ENCODE data around the gene PAPPA. TPM values are rescaled to one million over a fixed set of nuclear protein-coding genes. Genes with fewer than 3 reads are reported as not detected.

The PAPPA gene
- total RNA-seq, 1 donor from 2014 or later: 172 TPM

DNA sequence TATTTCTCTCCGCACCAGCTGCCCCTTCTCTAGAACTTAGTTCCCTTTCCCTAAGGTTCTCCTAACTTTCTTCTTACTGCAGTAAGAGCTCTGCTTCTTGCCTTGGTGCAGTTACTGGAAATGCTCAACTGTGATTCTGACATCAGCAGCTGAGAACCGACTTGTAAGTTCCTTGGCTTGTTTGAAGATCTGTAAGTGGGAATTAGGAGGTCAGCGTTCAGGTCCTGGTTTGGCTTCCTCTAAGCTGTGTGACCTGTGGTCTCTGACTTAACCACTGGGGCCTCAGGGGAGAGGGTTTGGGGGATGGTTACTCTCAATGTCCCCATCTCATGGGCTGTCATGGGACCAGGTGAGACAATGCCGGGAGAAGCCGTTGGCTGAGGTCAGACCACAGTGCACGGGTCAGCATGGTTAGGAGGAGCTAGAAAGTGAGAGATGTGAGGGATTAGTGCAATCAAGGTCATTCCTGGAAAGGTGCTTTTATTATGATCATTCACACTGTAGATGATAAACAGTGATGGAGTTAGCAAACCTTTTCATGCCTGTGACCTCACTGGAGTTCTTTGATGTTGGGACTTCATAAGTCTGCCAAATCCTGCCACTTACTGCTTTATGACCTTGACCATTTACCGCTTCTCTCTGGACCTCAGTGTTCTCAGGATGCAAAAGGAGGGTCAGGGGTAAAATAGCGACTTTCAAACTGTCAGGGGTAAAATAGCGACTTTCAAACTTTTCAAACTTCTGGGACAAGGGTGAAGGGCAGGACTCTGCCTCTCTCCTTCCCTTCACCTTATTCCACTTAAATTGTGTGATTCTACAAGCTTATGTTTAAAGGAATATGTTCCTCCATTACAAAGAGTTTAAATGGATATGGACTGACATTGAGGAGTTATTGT lies 7.3 kb downstream of the PAPPA start:
- TF ChIP-seq, protein P1, sequence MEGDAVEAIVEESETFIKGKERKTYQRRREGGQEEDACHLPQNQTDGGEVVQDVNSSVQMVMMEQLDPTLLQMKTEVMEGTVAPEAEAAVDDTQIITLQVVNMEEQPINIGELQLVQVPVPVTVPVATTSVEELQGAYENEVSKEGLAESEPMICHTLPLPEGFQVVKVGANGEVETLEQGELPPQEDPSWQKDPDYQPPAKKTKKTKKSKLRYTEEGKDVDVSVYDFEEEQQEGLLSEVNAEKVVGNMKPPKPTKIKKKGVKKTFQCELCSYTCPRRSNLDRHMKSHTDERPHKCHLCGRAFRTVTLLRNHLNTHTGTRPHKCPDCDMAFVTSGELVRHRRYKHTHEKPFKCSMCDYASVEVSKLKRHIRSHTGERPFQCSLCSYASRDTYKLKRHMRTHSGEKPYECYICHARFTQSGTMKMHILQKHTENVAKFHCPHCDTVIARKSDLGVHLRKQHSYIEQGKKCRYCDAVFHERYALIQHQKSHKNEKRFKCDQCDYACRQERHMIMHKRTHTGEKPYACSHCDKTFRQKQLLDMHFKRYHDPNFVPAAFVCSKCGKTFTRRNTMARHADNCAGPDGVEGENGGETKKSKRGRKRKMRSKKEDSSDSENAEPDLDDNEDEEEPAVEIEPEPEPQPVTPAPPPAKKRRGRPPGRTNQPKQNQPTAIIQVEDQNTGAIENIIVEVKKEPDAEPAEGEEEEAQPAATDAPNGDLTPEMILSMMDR (IDR thresholded peaks at IDR 0.05; ENCODE audit: insufficient read depth, low read depth, low read length): no peak
- TF ChIP-seq EZH2 (IDR thresholded peaks at IDR 0.05; ENCODE audit: insufficient read depth, low read length): no peak
- Histone ChIP-seq H3K4me2 (ENCODE audit: low read length) (no peak overlapping the region), H3K9me3 (ENCODE audit: insufficient read depth, low read depth, low read length) (no peaks in the 10 kb centered on the region), H3K27ac (ENCODE audit: low read depth, low read length) (no peak overlapping the region), H2AFZ (ENCODE audit: low read depth, low read length) (no peak overlapping the region), H3K4me3 (ENCODE audit: insufficient read depth, low read depth, low read length) (no peak overlapping the region), H3K79me2 (ENCODE audit: insufficient read depth, low read length) (peaks cover 37% of the 10 kb centered on the region), H3K36me3 (ENCODE audit: insufficient read depth, low read length) (peaks cover 3% of the 10 kb centered on the region), H3K4me1 (ENCODE audit: insufficient read depth, low read length) (peaks cover 13% of the 10 kb centered on the region), H3K27me3 (ENCODE audit: insufficient read depth, low read length) (peaks cover 5% of the 10 kb centered on the region), H3K9ac (ENCODE audit: low read length) (no peak overlapping the region), H4K20me1 (ENCODE audit: insufficient read depth, low read length) (peaks cover 11% of the 10 kb centered on the region)
- Mint-ChIP-seq H3K27ac (ENCODE audit: unreplicated experiment) (peak overlapping the region; percentile 64), H3K9me3 (ENCODE audit: unreplicated experiment) (no peaks in the 10 kb centered on the region), H3K4me3 (ENCODE audit: unreplicated experiment) (peak overlapping the region; percentile 56), H3K27me3 (ENCODE audit: low read depth, unreplicated experiment) (no peaks in the 10 kb centered on the region), H3K4me1 (ENCODE audit: low read depth, unreplicated experiment) (peaks cover 46% of the 10 kb centered on the region), H3K36me3 (ENCODE audit: low read depth, unreplicated experiment) (peaks cover 30% of the 10 kb centered on the region)
- DNase-seq (ENCODE audit: low read depth) (no peak), FAIRE-seq (no peak)

DNA sequence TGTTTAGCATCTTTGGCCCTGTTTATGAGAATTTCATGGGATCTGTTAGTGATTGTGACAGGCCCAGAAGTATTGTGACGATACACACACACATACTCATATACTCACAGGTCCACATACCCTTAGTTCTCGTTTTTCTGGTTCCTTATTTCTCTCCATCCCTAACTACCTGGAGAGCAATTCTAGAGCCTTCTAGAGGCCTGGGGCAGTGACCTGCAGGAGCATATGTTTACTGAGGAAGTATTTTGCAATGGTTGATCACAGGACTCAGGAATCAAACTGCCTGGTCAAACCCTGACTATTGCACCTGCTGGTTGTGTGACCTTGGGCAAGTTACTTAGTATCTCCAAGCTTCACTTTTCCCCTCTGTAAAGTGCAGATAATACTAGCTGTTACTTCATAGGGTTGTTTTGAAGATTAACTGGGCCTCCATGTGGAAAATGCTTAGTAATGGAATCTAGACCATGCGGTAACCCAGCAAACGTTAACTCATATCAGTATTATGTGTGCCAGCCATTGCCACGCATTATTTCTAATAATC lies 8.7 kb downstream of the PAPPA start:
- peaks cover 21% of the 10 kb centered on the region for H4K20me1 ChIP-seq (ENCODE audit: insufficient read depth, low read length)
- H3K36me3 ChIP-seq (ENCODE audit: insufficient read depth, low read length): peaks cover 3% of the 10 kb centered on the region
- no peak overlapping the region for H3K9ac ChIP-seq (ENCODE audit: low read length)
- Mint-ChIP-seq H3K9me3 (ENCODE audit: unreplicated experiment) (no peaks in the 10 kb centered on the region), H3K27ac (ENCODE audit: unreplicated experiment) (peak overlapping the region; percentile 43), H3K4me1 (ENCODE audit: low read depth, unreplicated experiment) (peaks cover 49% of the 10 kb centered on the region), H3K36me3 (ENCODE audit: low read depth, unreplicated experiment) (peaks cover 34% of the 10 kb centered on the region), H3K4me3 (ENCODE audit: unreplicated experiment) (no peak overlapping the region), H3K27me3 (ENCODE audit: low read depth, unreplicated experiment) (no peaks in the 10 kb centered on the region)
- DNase-seq (ENCODE audit: low read depth): no peak
- H3K27me3 ChIP-seq (ENCODE audit: insufficient read depth, low read length): peaks cover 5% of the 10 kb centered on the region
- TF ChIP-seq, protein P1 (IDR thresholded peaks at IDR 0.05; ENCODE audit: insufficient read depth, low read depth, low read length): no peak
- no peak for TF ChIP-seq EZH2 (IDR thresholded peaks at IDR 0.05; ENCODE audit: insufficient read depth, low read length)
- H3K79me2 ChIP-seq (ENCODE audit: insufficient read depth, low read length): peaks cover 37% of the 10 kb centered on the region
- H3K4me3 ChIP-seq (ENCODE audit: insufficient read depth, low read depth, low read length): no peak overlapping the region
- no peak overlapping the region for H3K27ac ChIP-seq (ENCODE audit: low read depth, low read length)
- no peak overlapping the region for H2AFZ ChIP-seq (ENCODE audit: low read depth, low read length)
- H3K4me1 ChIP-seq (ENCODE audit: insufficient read depth, low read length): peaks cover 4% of the 10 kb centered on the region
- no peak for FAIRE-seq
- H3K4me2 ChIP-seq (ENCODE audit: low read length): no peak overlapping the region
- no peaks in the 10 kb centered on the region for H3K9me3 ChIP-seq (ENCODE audit: insufficient read depth, low read depth, low read length)
